ENCODE data around the gene ALK.

- TF ChIP-seq CTCF (IDR thresholded peaks at IDR 0.05; ENCODE audit: low read depth, low read length), result no peak
- TF ChIP-seq MAX (IDR thresholded peaks at IDR 0.05; ENCODE audit: low read depth, low read length), result no peak
- no peak for TF ChIP-seq POLR2A (IDR thresholded peaks at IDR 0.05; ENCODE audit: extremely low read depth, insufficient read length)
- no peak for TF ChIP-seq MYC (IDR thresholded peaks at IDR 0.05; ENCODE audit: low read depth, low read length)
These were observed 471.9 kb downstream of the ALK start for GRCh38 chr2:29449499-29449898.

All from NB4 (cell line).